Loucy (cell line): Measurements from ENCODE around the gene STPG4.

ENCODE experiments used
- H2AFZ ChIP-seq: fragments of 200-600 bp; sonication (generic); 2 replicates; pipeline ENCODE4 v1.6.0; 2016; ENCODE audit warnings: antibody characterized with exemption, mild to moderate bottlenecking, low read length, moderate library complexity
- H3F3A ChIP-seq: fragments of 200-600 bp; 2 replicates; pipeline ENCODE4 v1.6.0; 2016; ENCODE audit warnings: antibody characterized with exemption, low read depth, mild to moderate bottlenecking
- H3K27me3 ChIP-seq: fragments of 200-600 bp; sonication (generic); 2 replicates; pipeline ENCODE4 v1.6.1; 2014; ENCODE audit warnings: low read length, mild to moderate bottlenecking; ENCODE audit not compliant: insufficient read depth, poor library complexity, severe bottlenecking
- H3K36me3 ChIP-seq: fragments of 200-600 bp; sonication (generic); 2 replicates; pipeline ENCODE4 v1.6.1; 2016; ENCODE audit warnings: low read length; ENCODE audit not compliant: insufficient read depth
- H3K4me1 ChIP-seq: fragments of 200-600 bp; sonication (generic); 2 replicates; pipeline ENCODE4 v1.5.1; 2014; ENCODE audit warnings: low read length, mild to moderate bottlenecking; ENCODE audit not compliant: insufficient read depth, poor library complexity, severe bottlenecking
- H3K4me2 ChIP-seq: fragments of 200-600 bp; sonication (generic); 2 replicates; pipeline ENCODE4 v1.6.0; 2014; ENCODE audit warnings: antibody characterized with exemption, low read length, low read depth, mild to moderate bottlenecking; ENCODE audit not compliant: poor library complexity, severe bottlenecking
- H3K4me3 ChIP-seq: fragments of 200-600 bp; sonication (generic); 2 replicates; pipeline ENCODE4 v1.5.1; 2014; ENCODE audit warnings: low read length, mild to moderate bottlenecking, mixed read lengths; ENCODE audit not compliant: poor library complexity, severe bottlenecking
- H3K79me2 ChIP-seq: fragments of 200-600 bp; sonication (generic); 2 replicates; pipeline ENCODE4 v1.6.1; 2014; ENCODE audit warnings: low read length; ENCODE audit not compliant: insufficient read depth
- H3K9ac ChIP-seq: fragments of 200-600 bp; sonication (generic); 2 replicates; pipeline ENCODE4 v1.6.0; 2014; ENCODE audit warnings: mild to moderate bottlenecking, low read depth, low read length, moderate library complexity; ENCODE audit not compliant: poor library complexity, severe bottlenecking
- H3K9me2 ChIP-seq: fragments of 200-600 bp; sonication (generic); replicated peaks from 2 replicates; pipeline ENCODE4 v1.6.1; 2016; ENCODE audit warnings: low read depth, low read length, mixed read lengths
- H3K9me3 ChIP-seq: fragments of 200-600 bp; sonication (generic); 2 replicates; pipeline ENCODE4 v1.6.1; 2014; ENCODE audit warnings: mild to moderate bottlenecking, antibody characterized with exemption, low read length, low read depth; ENCODE audit not compliant: insufficient read depth
- H4K20me1 ChIP-seq: fragments of 200-600 bp; sonication (generic); 2 replicates; pipeline ENCODE4 v1.6.0; 2014; ENCODE audit warnings: antibody characterized with exemption, low read length, mild to moderate bottlenecking; ENCODE audit not compliant: insufficient read depth, poor library complexity, severe bottlenecking
- CTCF ChIP-seq: fragments of 200-600 bp; sonication (generic); conservative IDR thresholded peaks from 2 replicates; pipeline ENCODE4 v1.5.1; 2014; ENCODE audit warnings: mild to moderate bottlenecking, antibody characterized with exemption, low read length
- EZH2phosphoT487 ChIP-seq: fragments of 200-600 bp; IDR thresholded peaks from 2 replicates; pipeline ENCODE4 v1.6.1; 2018; ENCODE audit warnings: antibody characterized with exemption, mild to moderate bottlenecking, moderate library complexity, borderline replicate concordance

The STPG4 gene

DNA sequence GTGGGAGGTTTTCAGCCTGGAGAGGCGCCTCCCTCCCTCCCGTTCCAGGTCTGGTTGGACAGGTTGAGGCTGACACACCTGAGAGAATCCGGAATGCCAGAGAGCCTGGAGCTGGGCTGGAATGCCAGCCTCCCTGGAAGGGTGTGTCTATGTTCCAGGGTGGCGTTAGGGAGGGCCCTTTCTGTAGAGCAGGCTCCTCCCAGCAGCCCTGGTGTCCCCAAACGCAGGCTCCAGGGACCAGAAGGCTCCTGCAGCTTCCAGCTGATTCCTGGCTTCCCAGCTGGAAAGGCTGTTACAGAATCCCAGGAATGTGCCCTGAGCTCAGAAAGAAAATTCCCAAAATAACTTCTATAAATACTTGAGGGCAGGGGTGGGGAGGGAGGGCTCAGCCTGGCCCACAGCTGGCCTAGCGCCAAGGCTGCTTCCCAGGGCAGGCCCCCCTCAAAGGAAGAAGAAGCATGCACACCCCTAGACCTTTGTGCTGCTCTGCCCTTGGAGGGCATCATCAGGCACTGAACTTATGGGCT, 85.4 kb downstream of the STPG4 start:
- TF ChIP-seq EZH2phosphoT487 (no peak), CTCF (no peak)
- Histone ChIP-seq H3K36me3 (no peaks in the 10 kb centered on the region), H3K4me2 (no peak overlapping the region), H3K9me2 (no peaks in the 10 kb centered on the region), H3K79me2 (no peaks in the 10 kb centered on the region), H4K20me1 (no peaks in the 10 kb centered on the region), H3K4me1 (peaks cover 12% of the 10 kb centered on the region), H3K4me3 (no peak overlapping the region), H3F3A (no peaks in the 10 kb centered on the region), H3K9ac (no peak overlapping the region), H3K9me3 (no peaks in the 10 kb centered on the region), H3K27me3 (no peaks in the 10 kb centered on the region), H2AFZ (no peak overlapping the region)

- H3K4me1 ChIP-seq = peaks cover 12% of the 10 kb centered on the region
- no peak overlapping the region for H3K9ac ChIP-seq
- no peaks in the 10 kb centered on the region for H3K9me2 ChIP-seq
- no peaks in the 10 kb centered on the region for H3K27me3 ChIP-seq
- no peak overlapping the region for H3K4me2 ChIP-seq
- TF ChIP-seq CTCF = no peak
- TF ChIP-seq EZH2phosphoT487 = no peak
- no peaks in the 10 kb centered on the region for H3K79me2 ChIP-seq
- H2AFZ ChIP-seq = no peak overlapping the region
- H3K36me3 ChIP-seq = no peaks in the 10 kb centered on the region
- no peak overlapping the region for H3K4me3 ChIP-seq
- H4K20me1 ChIP-seq = no peaks in the 10 kb centered on the region
- no peaks in the 10 kb centered on the region for H3F3A ChIP-seq
- H3K9me3 ChIP-seq = no peaks in the 10 kb centered on the region
Observed at GRCh38 chr2:47068981-47069627, 86.0 kb downstream of the STPG4 start.

GRCh38 chr2:47067788-47068407, 87.2 kb downstream of the STPG4 start:
- H2AFZ ChIP-seq = no peak overlapping the region
- no peaks in the 10 kb centered on the region for H3K79me2 ChIP-seq
- H4K20me1 ChIP-seq = no peaks in the 10 kb centered on the region
- H3F3A ChIP-seq = no peaks in the 10 kb centered on the region
- H3K9me3 ChIP-seq = no peaks in the 10 kb centered on the region
- no peaks in the 10 kb centered on the region for H3K9me2 ChIP-seq
- peaks cover 12% of the 10 kb centered on the region for H3K4me1 ChIP-seq
- H3K9ac ChIP-seq = no peak overlapping the region
- H3K27me3 ChIP-seq = no peaks in the 10 kb centered on the region
- TF ChIP-seq EZH2phosphoT487 (no peak), CTCF (no peak)
- no peaks in the 10 kb centered on the region; the same call in 1 of the 2 replicates for H3K36me3 ChIP-seq
- no peak overlapping the region for H3K4me3 ChIP-seq
- H3K4me2 ChIP-seq = no peak overlapping the region
